ENCODE results near the gene PPIL6.
A peak's percentile ranks its signal among the peaks of the same experiment; 100 is the strongest.

The PPIL6 gene

GRCh38 chr6:109455437-109456110 lies 15.1 kb upstream of the PPIL6 start, which contains the start of gene MICAL1:
TSS of gene MICAL1 (minus strand) at chr6:109455772. CDS start at chr6:109454196, 1,576 bp downstream.
- TF ChIP-seq POLR2AphosphoS5 (IDR thresholded peaks at IDR 0.05; ENCODE audit: low read depth, low read length) (peak; percentile 70), SIN3A (IDR thresholded peaks at IDR 0.05; ENCODE audit: borderline replicate concordance, insufficient read depth, low read length) (no peak), FOXP2 (optimal IDR thresholded peaks at IDR 0.05; ENCODE audit: borderline replicate concordance, extremely low read depth, extremely low read length, insufficient read depth) (peak; percentile 1), TAF1 (IDR thresholded peaks at IDR 0.05; ENCODE audit: borderline replicate concordance, insufficient read depth, low read length) (no peak), REST (IDR thresholded peaks at IDR 0.05; ENCODE audit: insufficient read depth in 1 of 2, low read depth in 2 of 2, low read length in 2 of 2) (no peak)

- TF ChIP-seq TAF1 (IDR thresholded peaks at IDR 0.05; ENCODE audit: borderline replicate concordance, insufficient read depth, low read length) (no peak), POLR2AphosphoS5 (IDR thresholded peaks at IDR 0.05; ENCODE audit: low read depth, low read length) (no peak), FOXP2 (optimal IDR thresholded peaks at IDR 0.05; ENCODE audit: borderline replicate concordance, extremely low read depth, extremely low read length, insufficient read depth) (no peak), REST (IDR thresholded peaks at IDR 0.05; ENCODE audit: insufficient read depth in 1 of 2, low read depth in 2 of 2, low read length in 2 of 2) (no peak), SIN3A (IDR thresholded peaks at IDR 0.05; ENCODE audit: borderline replicate concordance, insufficient read depth, low read length) (no peak)
Observed at GRCh38 chr6:109454496-109455436, 14.3 kb upstream of the PPIL6 start.

GRCh38 chr6:109453594-109454495 lies 13.4 kb upstream of the PPIL6 start:
- no peak for TF ChIP-seq SIN3A (IDR thresholded peaks at IDR 0.05; ENCODE audit: borderline replicate concordance, insufficient read depth, low read length)
- TF ChIP-seq TAF1 (IDR thresholded peaks at IDR 0.05; ENCODE audit: borderline replicate concordance, insufficient read depth, low read length) = no peak
- TF ChIP-seq FOXP2 (optimal IDR thresholded peaks at IDR 0.05; ENCODE audit: borderline replicate concordance, extremely low read depth, extremely low read length, insufficient read depth) = no peak
- TF ChIP-seq REST (IDR thresholded peaks at IDR 0.05; ENCODE audit: insufficient read depth in 1 of 2, low read depth in 2 of 2, low read length in 2 of 2) = no peak

- no peak for TF ChIP-seq FOXP2 (optimal IDR thresholded peaks at IDR 0.05; ENCODE audit: borderline replicate concordance, extremely low read depth, extremely low read length, insufficient read depth)
- TF ChIP-seq TAF1 (IDR thresholded peaks at IDR 0.05; ENCODE audit: borderline replicate concordance, insufficient read depth, low read length) = no peak
Observed at GRCh38 chr6:109453156-109453555, 12.7 kb upstream of the PPIL6 start.

GRCh38 chr6:109452181-109452580 lies 11.8 kb upstream of the PPIL6 start:
- TF ChIP-seq SIN3A (IDR thresholded peaks at IDR 0.05; ENCODE audit: borderline replicate concordance, insufficient read depth, low read length) = no peak
- no peak for TF ChIP-seq POLR2AphosphoS5 (IDR thresholded peaks at IDR 0.05; ENCODE audit: low read depth, low read length)
- TF ChIP-seq TAF1 (IDR thresholded peaks at IDR 0.05; ENCODE audit: borderline replicate concordance, insufficient read depth, low read length) = no peak
- no peak for TF ChIP-seq REST (IDR thresholded peaks at IDR 0.05; ENCODE audit: insufficient read depth in 1 of 2, low read depth in 2 of 2, low read length in 2 of 2)
- no peak for TF ChIP-seq FOXP2 (optimal IDR thresholded peaks at IDR 0.05; ENCODE audit: borderline replicate concordance, extremely low read depth, extremely low read length, insufficient read depth)
